Measurements from ENCODE around the gene DUOXA1.

The DUOXA1 gene

DNA sequence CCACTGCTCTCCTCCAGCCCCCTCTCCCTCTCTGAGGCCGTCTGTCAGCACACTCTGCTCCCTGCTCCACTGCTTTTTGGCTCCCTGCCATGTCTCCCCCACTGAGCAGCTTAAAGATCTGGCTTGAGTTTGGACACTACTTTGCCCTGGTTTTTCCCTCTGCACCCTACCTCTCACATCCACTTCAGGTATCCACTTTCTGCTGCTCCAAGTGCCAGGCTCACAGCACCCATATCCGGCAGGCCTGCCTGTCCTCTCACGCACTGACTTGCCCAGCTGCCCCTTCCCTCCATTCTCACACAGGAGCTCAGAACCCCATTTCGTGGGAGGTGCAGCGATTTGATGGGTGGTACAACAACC lies 3.9 kb upstream of the DUOXA1 start:
- DNase-seq (ENCODE audit: extremely low read depth in 1 of 2, low read depth in 1 of 2) = no peak

DNA sequence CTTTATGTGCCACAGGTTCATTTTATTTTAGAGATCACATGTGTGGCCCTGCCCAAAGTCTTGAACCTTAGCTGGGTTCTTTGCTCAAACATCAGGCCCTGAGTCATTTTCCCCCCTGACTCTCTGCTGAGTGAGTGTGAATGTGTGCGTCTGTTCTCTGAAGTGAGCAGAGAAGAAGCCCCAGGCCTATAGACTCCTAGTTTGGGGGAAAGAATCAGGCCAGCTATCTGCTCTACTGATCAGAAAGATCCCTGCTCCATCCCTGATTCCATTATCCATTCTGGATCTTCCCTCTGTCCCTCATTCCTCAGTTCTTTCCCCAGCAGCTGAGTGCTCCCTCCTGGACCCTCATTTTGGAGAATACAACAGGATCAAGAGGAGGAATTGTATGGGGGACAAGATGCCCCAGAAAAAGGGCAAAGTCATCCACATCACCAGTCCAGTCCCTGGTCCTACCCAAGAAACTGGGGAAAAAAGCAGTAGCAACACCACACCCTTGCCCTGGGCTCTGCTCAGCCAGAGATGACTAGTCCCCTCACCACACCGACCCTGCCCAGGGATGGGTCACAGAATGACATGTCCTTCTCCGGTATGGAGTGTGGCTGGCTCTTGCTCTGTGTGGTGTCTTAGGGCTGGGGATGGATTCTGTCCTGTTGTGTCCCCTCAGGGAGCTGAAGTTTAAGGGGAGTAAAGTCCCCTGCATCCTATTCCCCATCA lies 3.3 kb upstream of the DUOXA1 start:
- no peak for DNase-seq (ENCODE audit: extremely low read depth in 1 of 2, low read depth in 1 of 2)

DNA sequence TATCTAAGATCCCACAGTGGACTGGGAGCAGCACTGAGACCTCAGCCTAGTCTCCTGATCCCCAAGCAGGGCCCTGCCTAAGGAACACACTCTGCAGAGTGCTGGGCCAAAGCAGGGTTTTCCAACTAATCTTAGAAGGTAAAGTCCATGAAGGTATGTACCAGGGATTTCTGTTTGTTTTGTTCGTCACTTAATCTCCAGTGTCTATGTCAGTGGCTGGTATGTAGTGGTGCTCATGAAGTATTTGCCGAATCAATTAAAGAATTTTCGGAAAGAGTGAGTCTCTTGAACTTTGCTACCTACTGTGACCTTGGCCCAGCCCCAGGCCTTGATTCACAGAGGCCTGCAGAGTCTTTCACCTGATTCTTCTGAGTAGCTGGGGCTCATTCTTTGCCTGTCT lies 1.8 kb upstream of the DUOXA1 start:
- DNase-seq (ENCODE audit: extremely low read depth in 1 of 2, low read depth in 1 of 2) = no peak

- DNase-seq (ENCODE audit: extremely low read depth in 1 of 2, low read depth in 1 of 2) = no peak
These were observed 767 bp upstream of the DUOXA1 start for GRCh38 chr15:45130291-45131000.

DNA sequence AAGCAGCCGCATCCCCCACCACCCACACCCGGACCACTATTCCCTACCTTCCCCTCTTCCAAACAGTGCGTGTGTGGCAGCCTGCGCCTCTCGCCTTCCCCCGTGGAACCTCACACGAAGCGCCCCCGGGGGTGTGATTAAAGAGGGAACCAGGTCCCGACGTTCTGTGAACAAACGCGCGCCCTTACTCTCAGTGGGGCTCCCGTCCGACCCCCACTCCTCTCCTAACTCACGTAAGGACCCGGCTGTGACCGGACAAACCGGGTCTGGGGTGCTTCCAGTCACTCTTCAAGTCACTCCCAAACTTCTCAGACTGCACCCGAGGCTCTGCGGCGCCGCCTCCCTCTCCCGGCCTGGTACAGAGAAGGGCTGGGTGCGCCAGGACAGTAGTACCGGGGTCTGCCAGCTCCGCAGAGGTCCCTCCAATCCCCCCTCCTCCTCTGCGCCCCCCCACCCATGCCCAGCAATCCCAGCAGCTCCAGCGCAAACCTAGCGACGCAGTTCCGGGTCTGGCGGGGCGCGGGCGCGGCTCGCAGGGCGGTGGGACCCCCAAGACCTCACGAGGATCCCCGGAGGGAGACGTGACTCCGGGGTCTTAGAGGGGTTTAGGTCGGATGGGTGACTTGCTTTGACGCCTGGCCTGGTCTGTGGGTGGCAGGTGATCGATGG lies 574 bp downstream of the DUOXA1 start:
- DNase-seq (ENCODE audit: extremely low read depth in 1 of 2, low read depth in 1 of 2) = no peak

- DNase-seq (ENCODE audit: extremely low read depth in 1 of 2, low read depth in 1 of 2) = no peak
These were observed 3.0 kb downstream of the DUOXA1 start for GRCh38 chr15:45126535-45127158.

DNA sequence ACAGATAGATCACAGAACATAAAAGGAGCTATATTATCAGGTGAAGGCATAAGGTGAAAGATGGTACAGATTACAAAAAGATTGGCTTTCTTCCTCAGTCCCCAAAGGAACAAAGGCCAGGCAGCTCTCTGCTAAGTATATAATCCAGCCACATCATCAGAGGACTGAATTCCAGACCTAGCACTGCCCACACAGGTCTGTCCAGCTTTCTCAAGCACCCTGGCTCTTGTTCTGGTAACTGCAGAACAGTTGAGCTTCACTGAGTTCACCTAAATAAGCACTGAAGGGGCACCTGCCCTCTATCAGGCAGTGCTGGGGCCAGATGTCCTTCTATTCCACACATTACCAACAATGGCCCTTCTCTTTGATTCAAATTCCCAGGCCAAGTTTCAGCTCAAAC lies 6.3 kb downstream of the DUOXA1 start:
- no peak for DNase-seq (ENCODE audit: extremely low read depth in 1 of 2, low read depth in 1 of 2)

DNA sequence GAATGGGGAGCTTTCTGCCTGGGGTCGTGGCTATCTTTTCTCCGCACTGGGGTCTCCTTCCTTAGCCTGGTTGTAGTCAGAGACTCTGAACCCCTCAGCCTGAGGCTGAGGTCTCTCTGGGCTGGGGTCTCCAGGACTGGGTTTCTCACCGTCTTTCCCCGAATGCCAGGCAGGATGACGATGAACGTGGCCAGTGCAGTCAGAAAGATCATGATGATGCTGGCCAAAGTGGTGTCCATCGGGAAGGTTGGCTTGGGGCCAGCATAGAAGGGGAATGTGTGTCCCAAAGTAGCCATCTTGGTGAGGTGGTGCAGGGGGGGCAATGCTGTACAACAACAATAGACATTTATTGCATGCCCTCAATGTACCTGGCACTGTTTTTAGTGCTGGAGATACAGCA lies 7.0 kb downstream of the DUOXA1 start:
- DNase-seq (ENCODE audit: extremely low read depth in 1 of 2, low read depth in 1 of 2) = no peak

GRCh38 chr15:45121706-45122417 lies 7.8 kb downstream of the DUOXA1 start:
- no peak for DNase-seq (ENCODE audit: extremely low read depth in 1 of 2, low read depth in 1 of 2)

DNA sequence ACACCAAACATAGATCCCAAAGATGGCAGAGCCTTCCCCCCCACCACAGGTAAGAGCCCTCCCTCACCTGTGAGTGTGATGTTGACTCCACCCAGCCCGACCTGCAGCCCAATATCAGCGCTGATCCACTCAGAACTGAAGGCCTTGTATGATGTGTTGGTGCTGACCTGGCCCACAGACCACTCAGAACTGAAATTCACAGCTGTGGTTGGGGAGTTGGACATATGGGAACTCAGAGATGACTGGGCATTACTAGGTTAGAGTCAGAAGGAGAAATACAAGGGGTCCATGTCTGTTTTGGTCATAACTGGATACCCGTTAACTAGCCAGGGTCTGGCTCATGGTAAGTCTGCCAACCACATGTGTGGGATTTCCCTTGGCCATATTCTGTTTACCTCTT lies 8.7 kb downstream of the DUOXA1 start:
- DNase-seq (ENCODE audit: extremely low read depth in 1 of 2, low read depth in 1 of 2) = no peak

DNA sequence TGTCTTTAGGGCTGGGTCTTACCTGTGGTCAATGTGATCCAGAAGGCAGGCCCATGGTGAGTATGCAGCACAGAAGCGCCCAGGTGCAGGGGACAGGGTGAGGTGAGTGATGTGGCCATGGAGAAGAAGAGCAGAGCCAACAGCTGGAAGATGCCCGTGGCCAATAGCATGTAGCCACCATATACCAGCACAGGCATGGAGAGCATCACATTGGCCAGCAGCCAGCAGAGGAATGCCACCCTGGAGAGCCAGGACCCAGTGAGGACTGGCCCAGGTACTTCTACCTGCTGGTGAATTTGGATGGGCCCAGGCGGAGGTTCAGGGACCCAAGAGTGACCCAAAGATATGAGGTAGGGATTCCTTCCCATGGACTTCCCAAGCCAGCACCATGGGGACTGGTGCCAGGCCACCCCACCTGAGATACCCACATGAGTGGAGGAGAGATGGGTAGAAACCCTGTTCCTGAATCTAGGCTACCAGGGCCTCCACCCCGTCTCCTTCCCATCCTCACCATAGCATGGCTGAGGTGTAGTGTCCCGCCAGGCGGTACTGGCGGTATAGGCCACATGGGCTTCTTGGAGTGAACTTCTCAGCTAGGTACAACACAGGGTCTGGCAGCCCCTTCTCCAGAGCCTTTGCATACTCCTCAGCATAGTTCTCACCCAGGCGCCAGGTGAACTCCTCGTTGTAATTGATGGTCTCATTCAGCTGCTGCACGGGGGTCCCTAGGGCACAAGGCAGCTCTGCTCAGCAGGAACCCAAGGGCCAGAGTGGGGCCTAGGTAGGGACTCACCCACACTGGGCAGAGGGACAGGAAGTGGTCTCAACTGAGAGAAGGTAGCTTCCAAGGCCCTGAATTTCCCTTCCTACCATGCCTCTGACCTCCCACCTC lies 9.4 kb downstream of the DUOXA1 start:
- DNase-seq (ENCODE audit: extremely low read depth in 1 of 2, low read depth in 1 of 2) = no peak

- DNase-seq (ENCODE audit: extremely low read depth in 1 of 2, low read depth in 1 of 2) = no peak
These were observed 10.7 kb downstream of the DUOXA1 start for GRCh38 chr15:45118996-45119395.

DNA sequence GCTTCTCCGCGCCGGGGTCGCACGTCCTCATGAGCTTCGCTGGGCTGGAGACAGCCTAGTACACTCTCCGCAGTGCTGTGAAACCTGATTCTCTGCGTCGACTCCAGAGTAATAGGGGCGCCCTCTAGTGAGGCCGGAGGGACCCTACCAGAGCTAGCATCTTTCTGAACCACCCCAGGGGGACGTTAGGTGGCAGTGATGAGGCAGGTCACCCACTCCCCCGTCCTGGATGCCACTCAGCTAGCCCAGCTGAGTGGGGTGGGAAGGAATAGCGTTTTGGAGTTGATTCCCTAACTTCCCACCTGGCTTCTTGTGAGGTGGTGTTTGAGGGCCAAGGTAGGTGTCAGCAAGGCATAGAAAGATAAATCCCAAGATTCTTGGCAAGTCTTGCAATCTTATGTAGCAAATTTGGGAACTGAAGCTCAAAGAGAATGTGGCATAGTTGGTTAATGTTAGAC lies 11.5 kb downstream of the DUOXA1 start:
- peak; percentile 58 to 77 for DNase-seq (ENCODE audit: extremely low read depth in 1 of 2, low read depth in 1 of 2)

DNA sequence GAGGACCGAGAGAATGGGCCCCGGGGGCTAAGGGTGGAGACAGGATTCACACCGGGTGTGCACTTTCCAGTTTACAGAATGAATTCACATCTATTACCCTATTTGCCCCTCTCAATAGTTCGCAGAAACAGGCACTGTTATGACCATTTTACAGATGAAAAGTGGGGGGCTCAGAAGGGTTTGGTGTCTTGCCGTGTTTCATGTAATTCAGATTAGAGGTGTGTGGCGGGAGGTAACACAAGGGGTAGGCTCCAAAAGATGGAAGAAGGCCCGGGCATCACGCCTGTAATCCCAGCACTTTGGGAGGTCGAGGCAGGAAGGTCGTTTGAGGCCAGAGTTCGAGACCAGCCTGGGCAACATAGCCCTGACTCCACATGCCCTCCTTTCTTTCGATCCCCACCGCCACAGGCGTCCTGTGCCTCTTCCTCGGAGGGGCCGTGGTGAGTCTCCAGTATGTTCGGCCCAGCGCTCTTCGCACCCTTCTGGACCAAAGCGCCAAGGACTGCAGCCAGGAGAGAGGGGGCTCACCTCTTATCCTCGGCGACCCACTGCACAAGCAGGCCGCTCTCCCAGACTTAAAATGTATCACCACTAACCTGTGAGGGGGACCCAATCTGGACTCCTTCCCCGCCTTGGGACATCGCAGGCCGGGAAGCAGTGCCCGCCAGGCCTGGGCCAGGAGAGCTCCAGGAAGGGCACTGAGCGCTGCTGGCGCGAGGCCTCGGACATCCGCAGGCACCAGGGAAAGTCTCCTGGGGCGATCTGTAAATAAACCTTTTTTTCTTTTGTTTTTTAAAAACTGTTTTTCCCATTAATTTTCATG lies 12.2 kb downstream of the DUOXA1 start:
- no peak for DNase-seq (ENCODE audit: extremely low read depth in 1 of 2, low read depth in 1 of 2)

DNA sequence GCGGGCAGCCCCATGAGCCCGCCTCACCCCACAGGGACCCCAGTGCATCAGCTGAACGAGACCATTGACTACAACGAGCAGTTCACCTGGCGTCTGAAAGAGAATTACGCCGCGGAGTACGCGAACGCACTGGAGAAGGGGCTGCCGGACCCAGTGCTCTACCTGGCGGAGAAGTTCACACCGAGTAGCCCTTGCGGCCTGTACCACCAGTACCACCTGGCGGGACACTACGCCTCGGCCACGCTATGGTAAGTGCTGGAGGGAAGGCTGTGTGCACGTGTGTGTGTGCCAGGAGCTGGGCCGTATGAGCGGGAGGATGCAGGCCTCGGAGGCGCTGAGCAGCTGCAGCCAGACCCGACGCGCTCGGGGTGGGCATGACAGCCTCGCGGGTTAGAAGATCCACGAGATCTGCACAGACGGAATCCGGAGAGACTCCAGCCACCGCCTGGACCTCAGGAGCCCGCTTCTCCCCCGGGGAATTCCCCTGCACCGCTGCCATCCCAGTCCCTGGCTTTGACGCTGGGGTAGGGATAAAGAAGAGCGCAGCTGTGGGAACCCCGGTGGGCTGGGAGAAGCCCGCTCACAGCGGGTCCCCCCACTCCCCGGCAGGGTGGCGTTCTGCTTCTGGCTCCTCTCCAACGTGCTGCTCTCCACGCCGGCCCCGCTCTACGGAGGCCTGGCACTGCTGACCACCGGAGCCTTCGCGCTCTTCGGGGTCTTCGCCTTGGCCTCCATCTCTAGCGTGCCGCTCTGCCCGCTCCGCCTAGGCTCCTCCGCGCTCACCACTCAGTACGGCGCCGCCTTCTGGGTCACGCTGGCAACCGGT lies 13.0 kb downstream of the DUOXA1 start:
- DNase-seq (ENCODE audit: extremely low read depth in 1 of 2, low read depth in 1 of 2) = no peak

- DNase-seq (ENCODE audit: extremely low read depth in 1 of 2, low read depth in 1 of 2) = no peak
These were observed 13.6 kb downstream of the DUOXA1 start for GRCh38 chr15:45116006-45116481.

- no peak for DNase-seq (ENCODE audit: extremely low read depth in 1 of 2, low read depth in 1 of 2)
These were observed 14.3 kb downstream of the DUOXA1 start for GRCh38 chr15:45115312-45115820.

GRCh38 chr15:45114751-45115085 lies 15.0 kb downstream of the DUOXA1 start:
- no peak for DNase-seq (ENCODE audit: extremely low read depth in 1 of 2, low read depth in 1 of 2)
